ENCODE data around the gene IL31RA. TPM values are rescaled to one million over a fixed set of nuclear protein-coding genes. Genes with fewer than 3 reads are reported as not detected.

IL31RA gene
- total and polyA plus RNA-seq, 8 donors = 0.10 to 0.55 (median 0.18) TPM

DNA sequence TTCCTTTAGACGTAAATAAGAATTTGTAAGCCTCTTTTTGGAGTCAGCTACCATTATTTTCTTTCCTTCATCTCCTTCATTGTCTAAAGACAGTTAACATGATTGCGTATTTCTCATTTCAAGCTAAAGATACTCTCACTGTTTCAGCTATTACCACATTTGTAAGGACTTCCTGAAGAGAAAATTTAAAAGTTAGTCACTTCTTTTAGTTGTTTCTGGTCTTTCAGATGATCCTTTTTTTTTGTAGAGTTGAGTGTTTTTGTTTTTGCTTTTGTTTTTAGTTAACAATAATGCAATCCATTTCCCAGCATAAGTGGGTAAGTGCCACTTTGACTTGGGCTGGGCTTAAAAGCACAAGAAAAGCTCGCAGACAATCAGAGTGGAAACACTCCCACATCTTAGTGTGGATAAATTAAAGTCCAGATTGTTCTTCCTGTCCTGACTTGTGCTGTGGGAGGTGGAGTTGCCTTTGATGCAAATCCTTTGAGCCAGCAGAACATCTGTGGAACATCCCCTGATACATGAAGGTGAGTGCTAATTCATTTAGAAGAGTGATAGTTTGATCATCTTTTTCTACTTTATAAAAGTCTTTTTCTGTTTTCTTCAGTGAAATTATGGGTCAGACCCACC lies 2.0 kb downstream of the IL31RA start:
- no peaks in the 10 kb centered on the region for H3K9me3 ChIP-seq
- H3K27me3 ChIP-seq = no peaks in the 10 kb centered on the region
- ATAC-seq = peak; percentile 24
- H3K4me3 ChIP-seq = no peak overlapping the region
- intact Hi-C loops (cut with DNase I) = no loop called here
- H3K36me3 ChIP-seq = no peaks in the 10 kb centered on the region
- no peaks in the 10 kb centered on the region for H3K4me1 ChIP-seq
- no peak for DNase-seq
- no peak overlapping the region for H3K27ac ChIP-seq
- TF ChIP-seq, protein P1, sequence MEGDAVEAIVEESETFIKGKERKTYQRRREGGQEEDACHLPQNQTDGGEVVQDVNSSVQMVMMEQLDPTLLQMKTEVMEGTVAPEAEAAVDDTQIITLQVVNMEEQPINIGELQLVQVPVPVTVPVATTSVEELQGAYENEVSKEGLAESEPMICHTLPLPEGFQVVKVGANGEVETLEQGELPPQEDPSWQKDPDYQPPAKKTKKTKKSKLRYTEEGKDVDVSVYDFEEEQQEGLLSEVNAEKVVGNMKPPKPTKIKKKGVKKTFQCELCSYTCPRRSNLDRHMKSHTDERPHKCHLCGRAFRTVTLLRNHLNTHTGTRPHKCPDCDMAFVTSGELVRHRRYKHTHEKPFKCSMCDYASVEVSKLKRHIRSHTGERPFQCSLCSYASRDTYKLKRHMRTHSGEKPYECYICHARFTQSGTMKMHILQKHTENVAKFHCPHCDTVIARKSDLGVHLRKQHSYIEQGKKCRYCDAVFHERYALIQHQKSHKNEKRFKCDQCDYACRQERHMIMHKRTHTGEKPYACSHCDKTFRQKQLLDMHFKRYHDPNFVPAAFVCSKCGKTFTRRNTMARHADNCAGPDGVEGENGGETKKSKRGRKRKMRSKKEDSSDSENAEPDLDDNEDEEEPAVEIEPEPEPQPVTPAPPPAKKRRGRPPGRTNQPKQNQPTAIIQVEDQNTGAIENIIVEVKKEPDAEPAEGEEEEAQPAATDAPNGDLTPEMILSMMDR (IDR thresholded peaks at IDR 0.05) = no peak

DNA sequence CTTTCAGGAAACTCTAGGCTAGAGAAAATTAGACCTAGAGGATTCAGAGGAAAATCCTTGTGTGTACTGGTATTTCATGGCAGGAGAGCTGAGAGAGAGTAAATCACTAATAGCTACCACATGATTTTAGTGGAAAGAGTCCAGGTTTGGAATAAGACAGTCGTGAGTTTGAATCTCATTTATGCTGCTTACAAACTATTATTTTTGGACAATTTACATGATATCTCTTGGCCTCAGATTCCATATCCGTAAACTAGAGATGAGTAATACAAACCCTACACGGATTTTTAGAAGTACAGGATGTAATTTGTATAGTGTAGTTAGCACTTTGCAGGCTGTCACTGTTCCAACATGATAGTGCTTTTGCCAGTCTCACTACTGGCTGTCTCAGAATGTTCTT lies 2.7 kb downstream of the IL31RA start:
- Histone ChIP-seq H3K4me1 (no peaks in the 10 kb centered on the region), H3K27me3 (no peaks in the 10 kb centered on the region), H3K4me3 (no peak overlapping the region), H3K9me3 (no peaks in the 10 kb centered on the region), H3K36me3 (no peaks in the 10 kb centered on the region), H3K27ac (no peak overlapping the region)
- TF ChIP-seq, protein P1 (IDR thresholded peaks at IDR 0.05) = no peak
- DNase-seq = no peak
- intact Hi-C loops (cut with DNase I) = no loop called here
- ATAC-seq = no peak

DNA sequence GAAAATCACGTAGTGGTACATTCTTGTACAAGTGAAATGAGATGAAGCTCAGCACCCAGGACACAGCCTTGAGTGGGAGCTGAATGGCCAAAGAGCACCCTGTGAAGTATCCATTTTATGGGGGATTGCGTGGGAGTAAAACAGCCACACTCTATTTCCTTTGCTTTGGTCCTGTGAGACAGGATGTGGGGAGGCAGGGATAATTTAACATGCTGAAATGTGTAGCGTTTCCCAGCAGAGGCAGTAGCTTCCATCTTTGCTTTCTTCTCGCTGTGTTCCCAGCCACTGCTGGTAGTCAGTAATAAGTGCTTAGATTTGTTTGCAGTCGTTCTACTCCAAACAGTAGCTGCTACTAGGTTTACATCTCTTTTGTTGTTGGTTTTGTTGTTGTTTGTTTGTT lies 4.4 kb downstream of the IL31RA start:
- Histone ChIP-seq H3K27me3 (no peaks in the 10 kb centered on the region), H3K36me3 (no peaks in the 10 kb centered on the region), H3K4me1 (no peaks in the 10 kb centered on the region), H3K9me3 (no peaks in the 10 kb centered on the region), H3K4me3 (no peak overlapping the region), H3K27ac (no peak overlapping the region)
- ATAC-seq (no peak), DNase-seq (no peak)
- TF ChIP-seq, protein P1 (IDR thresholded peaks at IDR 0.05) = no peak
- intact Hi-C loops (cut with DNase I) = no loop called here

DNA sequence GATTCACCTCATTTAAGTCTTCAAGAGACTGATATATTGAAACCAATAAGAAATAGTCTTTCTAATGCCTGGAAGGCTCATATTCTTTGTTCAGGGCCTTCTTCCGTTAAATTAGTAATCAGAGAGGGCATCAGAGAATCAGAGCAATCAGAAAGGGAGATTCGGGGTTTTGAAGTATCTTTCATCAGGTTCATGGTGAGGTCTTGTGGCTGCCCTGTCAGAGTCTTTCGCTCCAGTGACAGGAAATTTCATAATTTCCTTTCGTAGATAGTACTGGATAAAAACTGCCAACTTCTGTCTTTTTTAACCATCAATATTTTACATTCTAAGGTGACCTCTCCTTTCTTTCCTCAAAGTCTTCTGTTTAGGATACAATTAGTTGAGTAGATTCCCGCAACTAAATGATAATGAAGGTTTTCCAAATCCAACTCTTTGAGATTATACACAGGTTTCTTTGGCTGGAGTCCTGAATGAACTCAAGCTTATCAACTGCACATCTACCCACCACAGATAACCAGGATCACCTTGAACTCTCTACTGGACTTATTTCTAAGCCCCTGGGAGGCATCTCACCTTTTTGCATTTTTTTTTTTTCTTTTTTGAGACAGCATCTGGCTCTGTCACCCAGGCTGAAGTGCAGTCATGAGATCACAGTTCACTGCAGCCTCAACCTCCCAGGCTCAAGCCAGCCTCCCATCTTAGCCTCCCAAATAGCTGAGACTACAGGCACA lies 5.5 kb downstream of the IL31RA start:
- Histone ChIP-seq H3K4me3 (no peak overlapping the region), H3K27ac (no peak overlapping the region), H3K9me3 (no peaks in the 10 kb centered on the region), H3K27me3 (no peaks in the 10 kb centered on the region), H3K36me3 (no peaks in the 10 kb centered on the region), H3K4me1 (no peaks in the 10 kb centered on the region)
- no peak for DNase-seq
- ATAC-seq = peak; percentile 44
- intact Hi-C loops (cut with DNase I) = no loop called here
- TF ChIP-seq, protein P1 (IDR thresholded peaks at IDR 0.05) = no peak

DNA sequence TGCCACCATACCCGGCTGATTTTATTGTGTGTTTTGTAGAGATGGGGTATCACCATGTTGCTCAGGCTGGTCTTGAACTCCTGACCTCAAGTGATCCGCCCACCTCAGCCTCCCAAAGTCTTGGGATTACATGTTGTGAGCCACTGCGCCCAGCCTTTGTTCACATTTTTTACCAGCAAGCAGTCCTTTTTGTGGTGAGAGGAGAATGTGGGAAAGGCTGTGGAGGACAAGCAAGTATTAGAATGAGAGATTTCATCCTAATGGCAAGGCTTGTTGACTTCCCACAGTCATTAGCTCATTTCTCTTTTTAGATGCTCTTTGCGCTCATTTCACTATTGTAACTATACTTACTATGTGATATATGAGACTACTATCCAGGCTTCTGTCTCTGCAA lies 6.1 kb downstream of the IL31RA start:
- DNase-seq = no peak
- no peaks in the 10 kb centered on the region for H3K9me3 ChIP-seq
- TF ChIP-seq, protein P1 (IDR thresholded peaks at IDR 0.05) = no peak
- no peak overlapping the region for H3K27ac ChIP-seq
- no peaks in the 10 kb centered on the region for H3K4me1 ChIP-seq
- no peak for ATAC-seq
- no peak overlapping the region for H3K4me3 ChIP-seq
- intact Hi-C loops (cut with DNase I) = no loop called here
- H3K36me3 ChIP-seq = no peaks in the 10 kb centered on the region
- no peaks in the 10 kb centered on the region for H3K27me3 ChIP-seq
